BE2C (cell line): ENCODE data around the gene FCHO2.
"Not testable (repeated sequence)": the region's sequence is repeated elsewhere in the genome, so short reads cannot be mapped to it uniquely, and the experiment has no call there.

Experiments used
- DNase-seq: peaks from one replicate; pipeline ENCODE4 v3.0.0-alpha.2; 2020
- H3K27me3 ChIP-seq: fragments of 250-450 bp; sonication (Bioruptor Pico); 2 replicates; pipeline ENCODE4 v1.5.1; 2020; ENCODE audit warnings: mild to moderate bottlenecking
- H3K36me3 ChIP-seq: fragments of 250-450 bp; sonication (Bioruptor Pico); 2 replicates; pipeline ENCODE4 v1.5.1; 2020; ENCODE audit warnings: mild to moderate bottlenecking
- H3K4me1 ChIP-seq: fragments of 250-450 bp; sonication (Bioruptor Pico); 2 replicates; pipeline ENCODE4 v1.5.1; 2020
- H3K4me3 ChIP-seq: 2 replicates; pipeline ENCODE4 v1.5.1; 2011; ENCODE audit warnings: low read depth, low read length
- H3K9me3 ChIP-seq: fragments of 250-450 bp; sonication (Bioruptor Pico); 2 replicates; pipeline ENCODE4 v1.5.1; 2020
- CTCF ChIP-seq: IDR thresholded peaks from 2 replicates; pipeline ENCODE4 v1.5.1; 2012; ENCODE audit warnings: mild to moderate bottlenecking, low read depth, low read length

The FCHO2 gene

GRCh38 chr5:73005886-73006285 lies 50.0 kb downstream of the FCHO2 start:
- no peaks in the 10 kb centered on the region for H3K27me3 ChIP-seq
- no peaks in the 10 kb centered on the region for H3K36me3 ChIP-seq
- no peak for DNase-seq
- no peaks in the 10 kb centered on the region for H3K4me1 ChIP-seq
- no peak overlapping the region for H3K4me3 ChIP-seq
- no peaks in the 10 kb centered on the region for H3K9me3 ChIP-seq
- no peak for TF ChIP-seq CTCF

GRCh38 chr5:73007051-73007450 lies 51.2 kb downstream of the FCHO2 start:
- no peaks in the 10 kb centered on the region for H3K27me3 ChIP-seq
- no peaks in the 10 kb centered on the region for H3K9me3 ChIP-seq
- H3K4me1 ChIP-seq = no peaks in the 10 kb centered on the region
- H3K36me3 ChIP-seq = no peaks in the 10 kb centered on the region
- no peak overlapping the region for H3K4me3 ChIP-seq
- TF ChIP-seq CTCF = no peak
- DNase-seq = no peak

GRCh38 chr5:73008831-73009230 lies 53.0 kb downstream of the FCHO2 start:
- no peaks in the 10 kb centered on the region for H3K4me1 ChIP-seq
- H3K27me3 ChIP-seq = no peaks in the 10 kb centered on the region
- no peaks in the 10 kb centered on the region for H3K36me3 ChIP-seq
- H3K9me3 ChIP-seq = no peaks in the 10 kb centered on the region
- DNase-seq = no peak
- no peak for TF ChIP-seq CTCF
- H3K4me3 ChIP-seq = no peak overlapping the region

GRCh38 chr5:73011612-73012011 lies 55.8 kb downstream of the FCHO2 start:
- not testable (repeated sequence) for H3K27me3 ChIP-seq, H3K36me3 ChIP-seq, DNase-seq, H3K4me3 ChIP-seq, H3K4me1 ChIP-seq, H3K9me3 ChIP-seq

GRCh38 chr5:73018892-73019291 lies 63.1 kb downstream of the FCHO2 start:
- Histone ChIP-seq H3K27me3 (peaks cover 3% of the 10 kb centered on the region; the same call in 1 of the 2 replicates), H3K36me3 (no peaks in the 10 kb centered on the region), H3K9me3 (no peaks in the 10 kb centered on the region), H3K4me3 (no peak overlapping the region), H3K4me1 (no peaks in the 10 kb centered on the region)
- no peak for DNase-seq
- no peak for TF ChIP-seq CTCF

- H3K36me3 ChIP-seq = no peaks in the 10 kb centered on the region
- H3K9me3 ChIP-seq = no peaks in the 10 kb centered on the region
These were observed 63.9 kb downstream of the FCHO2 start for GRCh38 chr5:73019766-73020165.

More at GRCh38 chr5:73019766-73020165, 63.9 kb downstream of the FCHO2 start:
- no peak for TF ChIP-seq CTCF
- Histone ChIP-seq H3K4me1 (no peaks in the 10 kb centered on the region), H3K27me3 (peaks cover 3% of the 10 kb centered on the region; the same call in 1 of the 2 replicates), H3K4me3 (no peak overlapping the region)
- DNase-seq = no peak
